COLO668 (cell line): ENCODE measurements around the gene LMBR1L.

ENCODE experiments used
- DNase-seq: peaks from one replicate; lab custom pipeline; 2025; ENCODE audit not compliant: unreplicated experiment; lab: John Stamatoyannopoulos, UW

Gene LMBR1L

GRCh38 chr12:49121047-49121696, 10.5 kb upstream of the LMBR1L start:
- DNase-seq, result peak; percentile 22

GRCh38 chr12:49111206-49111605, 559 bp upstream of the LMBR1L start:
- DNase-seq, result no peak

- DNase-seq, result peak; percentile 13
Measured at GRCh38 chr12:49109641-49110463, 795 bp downstream of the LMBR1L start.

- DNase-seq, result no peak
Measured at GRCh38 chr12:49108958-49109404, 1.7 kb downstream of the LMBR1L start.

- DNase-seq, result no peak
Measured at GRCh38 chr12:49105504-49106084, 5.1 kb downstream of the LMBR1L start.

- DNase-seq, result no peak
Measured at GRCh38 chr12:49104822-49105221, 5.8 kb downstream of the LMBR1L start.

GRCh38 chr12:49100380-49100779, 10.3 kb downstream of the LMBR1L start:
- no peak for DNase-seq

GRCh38 chr12:49098703-49099102, 11.9 kb downstream of the LMBR1L start:
- DNase-seq, result no peak

- peak; percentile 15 for DNase-seq
Measured at GRCh38 chr12:49098035-49098451, 12.6 kb downstream of the LMBR1L start.

- DNase-seq, result no peak
Measured at GRCh38 chr12:49097381-49097780, 13.3 kb downstream of the LMBR1L start.

GRCh38 chr12:49094975-49095365, 15.7 kb downstream of the LMBR1L start:
- DNase-seq, result no peak

GRCh38 chr12:49094160-49094974, 16.3 kb downstream of the LMBR1L start, which contains the start of gene DHH:
TSS of gene DHH (minus strand) at chr12:49094801. CDS start at chr12:49094512, 289 bp downstream.
- DNase-seq, result peak; percentile 27

- no peak for DNase-seq
Measured at GRCh38 chr12:49093792-49094159, 16.9 kb downstream of the LMBR1L start.

GRCh38 chr12:49092816-49093406, 17.7 kb downstream of the LMBR1L start:
- no peak for DNase-seq

- peak; percentile 26 for DNase-seq
Measured at GRCh38 chr12:49092086-49092815, 18.4 kb downstream of the LMBR1L start.

- DNase-seq, result no peak
Measured at GRCh38 chr12:49091836-49092085, 18.9 kb downstream of the LMBR1L start.

GRCh38 chr12:49091056-49091835, 19.4 kb downstream of the LMBR1L start:
- no peak for DNase-seq

- DNase-seq, result peak; percentile 44
Measured at GRCh38 chr12:49089821-49090773, 20.6 kb downstream of the LMBR1L start.
